UCSD-AML1 (cell line): Measurements from ENCODE around the gene ERF.

Experiments
- DNase-seq: peaks from one replicate; lab custom pipeline; 2025; ENCODE audit not compliant: unreplicated experiment; lab: John Stamatoyannopoulos, UW

Gene ERF

GRCh38 chr19:42287017-42287826 is 32.3 kb upstream of the ERF start:
- DNase-seq = no peak

GRCh38 chr19:42286349-42287016 is 31.6 kb upstream of the ERF start:
- DNase-seq = no peak

- no peak for DNase-seq
Observed at GRCh38 chr19:42285988-42286348, 31.0 kb upstream of the ERF start.

GRCh38 chr19:42285541-42285941 is 30.6 kb upstream of the ERF start:
- no peak for DNase-seq

- DNase-seq = no peak
Observed at GRCh38 chr19:42284591-42285341, 29.8 kb upstream of the ERF start.

GRCh38 chr19:42284066-42284501 is 29.2 kb upstream of the ERF start:
- DNase-seq = peak; percentile 83

GRCh38 chr19:42283188-42284065 is 28.5 kb upstream of the ERF start:
- DNase-seq = peak; percentile 96

GRCh38 chr19:42282819-42283187 is 27.9 kb upstream of the ERF start:
- no peak for DNase-seq

- DNase-seq = no peak
Observed at GRCh38 chr19:42281827-42282762, 27.2 kb upstream of the ERF start.

- no peak for DNase-seq
Observed at GRCh38 chr19:42281146-42281826, 26.4 kb upstream of the ERF start.

GRCh38 chr19:42280815-42281145 is 25.9 kb upstream of the ERF start:
- no peak for DNase-seq

- peak; percentile 81 for DNase-seq
Observed at GRCh38 chr19:42279902-42280814, 25.2 kb upstream of the ERF start.

GRCh38 chr19:42279155-42279901 is 24.4 kb upstream of the ERF start:
- DNase-seq = no peak

- no peak for DNase-seq
Observed at GRCh38 chr19:42278452-42279154, 23.7 kb upstream of the ERF start.

- DNase-seq = no peak
Observed at GRCh38 chr19:42277821-42278451, 23.0 kb upstream of the ERF start.

- no peak for DNase-seq
Observed at GRCh38 chr19:42276821-42277220, 21.9 kb upstream of the ERF start.

- no peak for DNase-seq
Observed at GRCh38 chr19:42276284-42276683, 21.4 kb upstream of the ERF start.
